A549 (cell line): ENCODE measurements around the gene TSPAN10.

Source experiments
- CTCF ChIP-seq: fragments of >200 bp; sonication (Bioruptor Twin); formaldehyde crosslinking; IDR thresholded peaks from 3 replicates; pipeline ENCODE4 v1.5.1; 2016
- HDAC2 ChIP-seq: fragments of 200-600 bp; sonication (generic); IDR thresholded peaks from 2 replicates; pipeline ENCODE4 v1.6.1; 2016
- MAFK ChIP-seq: fragments of 450-650 bp; IDR thresholded peaks from 2 replicates; pipeline ENCODE4 v1.6.1; 2014; ENCODE audit not compliant: partially characterized antibody
- MYC ChIP-seq: IDR thresholded peaks from 2 replicates; pipeline ENCODE4 v1.6.1; 2012; ENCODE audit warnings: mild to moderate bottlenecking, inconsistent platforms, low read length, improper control_type of control experiment, borderline replicate concordance
- POLR2A ChIP-seq: IDR thresholded peaks from 2 replicates; pipeline ENCODE4 v1.6.1; 2012; ENCODE audit warnings: mild to moderate bottlenecking, low read length
- RAD21 ChIP-seq, 2 experiments: fragments of >200 bp in 1 of 2; sonication (Bioruptor Twin) in 1 of 2; formaldehyde crosslinking in 1 of 2; IDR thresholded peaks in 1 of 2; conservative IDR thresholded peaks in 1 of 2; 2 replicates in 1 of 2; 3 replicates in 1 of 2; pipeline ENCODE4 v1.6.1; 2012 to 2018; ENCODE audit warnings: inconsistent platforms in 1 of 2
- RARB ChIP-seq: fragments of 250-450 bp; sonication (Bioruptor Pico); IDR thresholded peaks from 2 replicates; pipeline ENCODE4 v1.8.0; 2021; ENCODE audit warnings: mild to moderate bottlenecking, moderate library complexity
- SMC3 ChIP-seq: fragments of >200 bp; sonication (Bioruptor Twin); formaldehyde crosslinking; IDR thresholded peaks from 3 replicates; pipeline ENCODE4 v1.6.1; 2018; ENCODE audit warnings: inconsistent platforms
- TP53 ChIP-seq: fragments of 250-450 bp; sonication (Bioruptor Pico); IDR thresholded peaks from 2 replicates; pipeline ENCODE4 v1.5.0; 2021; ENCODE audit warnings: mild to moderate bottlenecking, moderate library complexity
- TF ChIP-seq, protein P1 (sequence below): fragments of 150-350 bp; IDR thresholded peaks from 2 replicates; pipeline ENCODE4 v1.6.1; 2014; ENCODE audit warnings: low read depth, mild to moderate bottlenecking, low read length

DNA sequence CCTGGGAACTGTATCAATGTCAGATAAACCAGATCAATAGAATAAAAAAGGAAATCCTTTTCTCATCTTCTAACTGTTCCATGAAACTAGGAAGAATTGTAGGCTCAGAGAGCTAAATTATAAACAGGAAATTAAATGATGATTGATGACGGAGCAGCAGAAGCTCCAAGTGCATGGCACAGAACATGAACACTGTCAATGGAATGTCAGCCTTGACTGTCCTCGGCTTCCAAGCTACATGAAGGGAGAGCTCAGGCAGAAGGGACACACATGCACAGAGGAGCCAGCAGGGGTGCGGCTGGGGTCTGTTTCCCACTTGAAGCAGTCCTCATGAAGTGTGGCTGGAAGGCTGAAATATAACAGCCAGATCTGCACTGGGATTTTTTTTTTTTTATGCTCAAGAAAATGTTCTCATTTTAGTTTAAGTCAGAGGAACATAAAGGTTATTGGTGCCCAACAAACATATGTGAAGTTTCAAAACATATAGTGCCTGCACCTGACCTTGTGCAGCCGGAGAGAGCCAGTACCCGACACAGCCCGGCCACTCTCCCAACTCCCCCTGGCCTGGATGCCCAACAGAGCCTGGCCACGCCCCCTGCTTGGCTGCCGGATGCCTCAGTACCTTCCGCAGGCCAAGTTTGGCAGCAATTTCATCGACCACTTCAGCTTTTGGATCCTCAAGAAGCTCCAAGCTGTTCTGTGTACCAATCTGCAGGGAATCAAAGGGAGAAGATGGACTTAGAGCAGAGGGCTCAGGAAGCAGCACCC lies 37.1 kb upstream of the TSPAN10 start:
- TF ChIP-seq HDAC2, result no peak
- TF ChIP-seq CTCF, result no peak
- no peak for TF ChIP-seq RARB (CRISPR knock-in tag)
- TF ChIP-seq RAD21 (conservative IDR thresholded peaks at IDR 0.05 in 1 of 2, IDR thresholded peaks at IDR 0.05 in 1 of 2), result no peak
- no peak for TF ChIP-seq SMC3
- no peak for TF ChIP-seq TP53
- TF ChIP-seq, protein P1, sequence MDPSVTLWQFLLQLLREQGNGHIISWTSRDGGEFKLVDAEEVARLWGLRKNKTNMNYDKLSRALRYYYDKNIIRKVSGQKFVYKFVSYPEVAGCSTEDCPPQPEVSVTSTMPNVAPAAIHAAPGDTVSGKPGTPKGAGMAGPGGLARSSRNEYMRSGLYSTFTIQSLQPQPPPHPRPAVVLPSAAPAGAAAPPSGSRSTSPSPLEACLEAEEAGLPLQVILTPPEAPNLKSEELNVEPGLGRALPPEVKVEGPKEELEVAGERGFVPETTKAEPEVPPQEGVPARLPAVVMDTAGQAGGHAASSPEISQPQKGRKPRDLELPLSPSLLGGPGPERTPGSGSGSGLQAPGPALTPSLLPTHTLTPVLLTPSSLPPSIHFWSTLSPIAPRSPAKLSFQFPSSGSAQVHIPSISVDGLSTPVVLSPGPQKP, result no peak
- no peak for TF ChIP-seq POLR2A
- TF ChIP-seq MYC, result no peak
- TF ChIP-seq MAFK, result no peak
